ENCODE measurements around the gene SHANK2.

Gene SHANK2

DNA sequence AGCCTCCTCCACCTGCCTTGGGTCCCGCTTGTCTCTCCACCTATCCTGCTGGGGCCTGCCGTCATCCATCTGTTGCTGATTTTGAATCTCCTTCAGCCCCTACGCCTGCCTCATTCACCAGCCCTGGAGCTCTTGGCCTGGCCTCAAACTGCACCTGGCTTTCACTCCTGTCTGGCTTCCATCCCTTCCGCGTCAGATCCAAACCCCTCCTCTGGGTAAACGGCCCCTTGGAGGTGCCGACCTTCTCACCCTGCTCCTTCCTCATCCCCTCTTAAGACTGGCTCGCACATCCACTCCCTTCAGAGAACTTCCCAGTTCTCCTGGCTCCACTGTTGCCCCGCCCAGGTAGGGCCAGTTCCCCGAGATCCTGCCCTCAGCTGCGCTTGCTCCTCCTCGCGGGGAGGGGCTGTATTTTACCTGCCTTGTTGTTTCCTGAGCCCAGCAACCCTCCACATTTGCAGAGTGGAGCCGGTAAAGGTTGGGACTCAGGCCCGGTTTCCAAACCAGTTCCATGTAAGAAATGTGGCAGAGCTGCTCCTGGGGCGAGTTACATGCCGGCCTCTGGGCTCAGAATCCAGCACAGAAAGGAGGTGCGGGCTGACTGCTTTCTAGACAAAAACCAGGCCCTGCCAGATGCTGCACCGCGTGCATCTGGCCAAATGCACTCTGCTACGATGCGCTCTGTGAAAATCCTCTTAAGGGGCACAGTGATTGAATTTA lies 13.9 kb upstream of the SHANK2 start:
- H3K27me3 ChIP-seq (ENCODE audit: control insufficient read depth, insufficient read depth, low read length), result no peaks in the 10 kb centered on the region
- H3K4me3 ChIP-seq (ENCODE audit: low read length), result no peak overlapping the region
- H3K4me2 ChIP-seq (ENCODE audit: low read length), result no peak overlapping the region
- no peaks in the 10 kb centered on the region for H3K36me3 ChIP-seq (ENCODE audit: insufficient read depth, low read length)
- no peak overlapping the region for H3K9ac ChIP-seq (ENCODE audit: low read depth, low read length)
- H3K9me3 ChIP-seq (replicated peaks; ENCODE audit: low read length), result no peaks in the 10 kb centered on the region
- peaks cover 16% of the 10 kb centered on the region for H3K4me1 ChIP-seq (ENCODE audit: control insufficient read depth, insufficient read depth, low read length)

DNA sequence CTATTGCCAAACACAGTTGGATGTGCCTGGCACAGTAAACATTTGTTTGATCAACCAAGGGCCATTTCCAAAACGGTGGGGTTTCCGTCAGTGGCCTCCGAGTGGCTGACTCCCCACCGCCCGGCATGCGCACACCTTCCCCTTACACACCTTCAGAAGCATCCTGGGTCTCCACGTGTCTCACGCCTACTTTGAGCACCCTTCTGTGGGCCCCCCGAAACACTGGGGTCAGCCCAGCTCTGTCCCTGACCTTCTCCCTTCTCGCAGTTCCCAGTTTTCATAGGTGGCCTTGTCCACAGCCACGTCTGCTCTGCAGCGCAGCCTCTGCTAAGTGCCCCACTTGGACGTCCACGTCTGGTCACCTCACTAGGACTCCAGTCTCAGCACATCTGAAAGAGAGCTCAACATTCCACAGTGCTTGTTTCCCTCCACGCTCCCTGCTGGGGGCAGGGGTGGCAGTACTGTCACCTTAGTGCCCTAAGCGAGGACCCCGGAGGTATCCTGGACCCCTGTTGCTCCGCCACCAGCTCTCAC lies 13.2 kb upstream of the SHANK2 start:
- H3K9ac ChIP-seq (ENCODE audit: low read depth, low read length), result no peak overlapping the region
- no peak overlapping the region for H3K4me2 ChIP-seq (ENCODE audit: low read length)
- H3K4me3 ChIP-seq (ENCODE audit: low read length), result no peak overlapping the region
- H3K36me3 ChIP-seq (ENCODE audit: insufficient read depth, low read length), result no peaks in the 10 kb centered on the region
- H3K4me1 ChIP-seq (ENCODE audit: control insufficient read depth, insufficient read depth, low read length), result peaks cover 16% of the 10 kb centered on the region
- no peaks in the 10 kb centered on the region for H3K27me3 ChIP-seq (ENCODE audit: control insufficient read depth, insufficient read depth, low read length)
- H3K9me3 ChIP-seq (replicated peaks; ENCODE audit: low read length), result no peaks in the 10 kb centered on the region

DNA sequence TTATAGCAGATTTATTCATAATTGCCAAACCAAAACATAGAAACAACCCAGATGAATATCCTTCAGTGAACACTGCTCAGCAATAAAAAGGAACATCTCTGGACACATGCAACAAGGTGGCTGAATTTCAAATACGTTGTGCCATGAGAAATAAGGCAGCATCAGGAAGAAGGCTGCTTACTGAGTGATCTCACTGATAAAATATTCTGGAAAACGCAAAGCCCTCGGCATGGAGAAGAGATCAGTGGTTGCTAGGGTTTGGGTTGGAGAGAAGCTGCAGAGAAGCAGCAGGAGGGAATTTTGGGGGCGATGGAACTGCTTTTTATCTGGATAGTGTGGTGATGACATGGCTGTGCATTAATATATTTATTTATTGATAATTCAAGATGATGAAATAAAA lies 11.0 kb upstream of the SHANK2 start:
- Histone ChIP-seq H3K4me2 (ENCODE audit: low read length) (no peak overlapping the region), H3K9me3 (replicated peaks; ENCODE audit: low read length) (no peaks in the 10 kb centered on the region), H3K4me3 (ENCODE audit: low read length) (no peak overlapping the region), H3K4me1 (ENCODE audit: control insufficient read depth, insufficient read depth, low read length) (no peaks in the 10 kb centered on the region), H3K27me3 (ENCODE audit: control insufficient read depth, insufficient read depth, low read length) (no peaks in the 10 kb centered on the region), H3K9ac (ENCODE audit: low read depth, low read length) (no peak overlapping the region), H3K36me3 (ENCODE audit: insufficient read depth, low read length) (no peaks in the 10 kb centered on the region)

DNA sequence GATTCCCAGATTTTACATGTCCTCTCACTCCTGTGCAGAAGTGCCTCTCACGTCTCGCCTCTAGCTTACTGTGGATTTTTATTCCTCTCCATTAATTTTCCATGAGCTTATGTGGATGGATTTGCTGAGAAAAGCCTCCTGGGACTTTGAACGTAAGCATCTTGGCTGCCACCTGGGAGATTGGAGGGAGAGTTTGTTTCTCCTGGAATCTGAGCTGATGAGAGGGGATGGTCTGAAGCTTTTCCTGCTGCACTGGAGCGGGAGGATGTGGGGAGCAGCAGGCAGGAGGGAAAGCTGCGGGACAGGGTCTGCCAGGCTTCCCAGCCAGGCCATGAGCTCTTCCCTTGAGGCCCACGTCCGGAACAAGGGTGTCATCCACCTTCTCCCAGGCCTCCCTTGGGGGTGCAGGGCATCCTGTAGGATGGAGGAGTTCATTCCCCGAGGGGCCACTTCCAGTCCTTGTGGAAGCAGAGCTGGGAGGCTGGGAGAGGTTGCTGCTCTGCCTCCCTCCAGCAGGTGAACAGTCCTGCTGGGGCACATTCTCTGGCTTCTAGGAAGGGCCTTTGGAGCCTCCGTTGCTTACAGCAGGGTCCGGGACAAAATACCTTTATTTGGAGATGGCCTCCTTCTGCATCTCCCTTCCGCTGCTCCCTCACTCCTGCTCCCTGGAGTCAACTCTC lies 3.6 kb upstream of the SHANK2 start:
- Histone ChIP-seq H3K4me3 (ENCODE audit: low read length) (no peak overlapping the region), H3K36me3 (ENCODE audit: insufficient read depth, low read length) (no peaks in the 10 kb centered on the region), H3K9me3 (replicated peaks; ENCODE audit: low read length) (no peaks in the 10 kb centered on the region), H3K9ac (ENCODE audit: low read depth, low read length) (no peak overlapping the region), H3K27me3 (ENCODE audit: control insufficient read depth, insufficient read depth, low read length) (peaks cover 13% of the 10 kb centered on the region), H3K4me2 (ENCODE audit: low read length) (no peak overlapping the region), H3K4me1 (ENCODE audit: control insufficient read depth, insufficient read depth, low read length) (peaks cover 16% of the 10 kb centered on the region)

DNA sequence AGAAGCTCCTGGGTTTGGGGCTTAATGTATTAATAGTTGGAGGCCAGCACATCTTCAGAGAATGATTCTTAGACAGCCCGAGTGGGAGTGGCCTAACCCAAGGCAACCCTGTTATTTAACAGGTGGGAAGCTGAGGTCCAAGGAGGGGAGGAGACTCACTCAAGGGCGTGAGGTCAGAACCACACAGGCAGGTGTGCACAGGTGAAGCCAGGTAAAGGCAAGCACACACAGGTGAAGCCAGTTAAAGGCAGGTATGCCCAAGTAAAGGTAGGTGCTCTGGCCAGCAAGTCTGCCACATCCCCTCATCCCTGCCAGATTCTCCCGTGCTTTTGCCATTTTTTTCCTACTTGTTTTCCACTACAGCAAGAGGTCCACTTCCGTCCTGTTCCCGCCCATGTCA lies 2.9 kb upstream of the SHANK2 start:
- Histone ChIP-seq H3K9me3 (replicated peaks; ENCODE audit: low read length) (no peaks in the 10 kb centered on the region), H3K27me3 (ENCODE audit: control insufficient read depth, insufficient read depth, low read length) (peaks cover 13% of the 10 kb centered on the region), H3K4me1 (ENCODE audit: control insufficient read depth, insufficient read depth, low read length) (peaks cover 22% of the 10 kb centered on the region), H3K4me2 (ENCODE audit: low read length) (no peak overlapping the region), H3K9ac (ENCODE audit: low read depth, low read length) (no peak overlapping the region), H3K4me3 (ENCODE audit: low read length) (no peak overlapping the region), H3K36me3 (ENCODE audit: insufficient read depth, low read length) (no peaks in the 10 kb centered on the region)

DNA sequence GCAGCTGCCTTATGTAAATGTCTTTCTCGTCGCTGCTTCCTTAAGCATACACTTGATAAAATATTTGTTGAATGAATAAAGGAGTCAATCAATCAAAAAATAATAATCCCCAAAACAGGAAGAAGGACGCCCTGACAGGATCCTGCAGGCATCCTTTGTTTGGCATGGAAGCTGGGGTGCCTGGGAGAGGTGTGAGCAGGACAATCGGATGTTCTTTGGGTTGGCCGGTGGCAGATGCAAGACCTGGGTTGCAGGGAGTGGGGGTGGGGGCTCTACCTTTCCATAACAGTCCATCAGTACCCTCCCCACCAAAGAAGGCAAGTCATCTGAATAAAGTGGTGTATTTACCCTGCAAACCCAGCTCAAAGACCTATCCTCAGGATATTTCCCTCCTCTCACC lies 1.4 kb upstream of the SHANK2 start:
- peaks cover 22% of the 10 kb centered on the region for H3K4me1 ChIP-seq (ENCODE audit: control insufficient read depth, insufficient read depth, low read length)
- H3K4me2 ChIP-seq (ENCODE audit: low read length), result no peak overlapping the region
- H3K36me3 ChIP-seq (ENCODE audit: insufficient read depth, low read length), result no peaks in the 10 kb centered on the region
- H3K9me3 ChIP-seq (replicated peaks; ENCODE audit: low read length), result no peaks in the 10 kb centered on the region
- H3K4me3 ChIP-seq (ENCODE audit: low read length), result no peak overlapping the region
- no peak overlapping the region for H3K9ac ChIP-seq (ENCODE audit: low read depth, low read length)
- peaks cover 13% of the 10 kb centered on the region for H3K27me3 ChIP-seq (ENCODE audit: control insufficient read depth, insufficient read depth, low read length)

DNA sequence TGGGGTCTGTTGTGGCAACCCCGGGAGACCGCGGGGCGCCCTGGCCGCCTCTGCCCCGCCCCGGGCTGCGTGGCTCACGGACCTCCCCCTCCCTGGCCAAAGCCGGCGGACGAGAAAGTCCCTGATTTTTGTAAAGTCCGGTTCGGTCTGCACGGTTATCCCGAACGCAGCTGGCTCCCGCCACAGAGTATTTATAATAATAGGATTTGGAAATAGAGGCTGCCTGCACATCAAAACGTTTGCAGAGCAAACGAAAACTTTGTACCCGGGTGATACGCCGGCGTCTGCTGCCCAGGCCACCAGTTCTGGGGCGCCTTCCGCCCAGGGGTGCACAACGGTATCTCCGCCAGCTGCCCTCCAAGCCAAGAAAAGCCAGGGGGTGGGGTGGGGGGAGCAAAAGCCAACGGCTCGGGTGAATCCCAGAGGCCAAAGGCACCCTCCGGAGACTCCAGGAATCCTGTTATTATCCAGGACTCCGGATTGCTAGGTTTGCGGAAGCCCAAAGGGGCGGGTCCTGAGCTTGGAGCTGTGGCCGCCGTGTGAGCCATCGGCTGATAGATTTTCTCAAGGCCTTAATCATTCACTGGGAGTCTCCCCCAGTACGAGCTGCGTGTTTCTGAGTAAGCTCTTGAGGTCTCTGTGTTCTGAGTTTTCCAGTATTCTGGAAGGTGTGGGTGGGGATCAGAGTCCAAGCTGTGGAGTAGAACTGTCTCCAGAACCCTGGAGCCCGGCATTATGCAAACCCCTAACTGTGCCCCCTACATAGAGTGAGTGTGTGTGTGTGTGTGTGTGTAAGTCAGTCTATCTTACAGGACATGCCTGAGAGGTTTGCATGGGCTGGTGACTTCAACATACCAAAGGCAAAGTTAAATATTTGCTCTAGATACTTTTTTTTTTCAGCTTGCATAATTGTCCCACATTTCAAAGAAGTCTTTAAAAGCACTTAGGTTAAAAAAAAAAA lies 673 bp upstream of the SHANK2 start:
- Histone ChIP-seq H3K9ac (ENCODE audit: low read depth, low read length) (peak overlapping the region; percentile 58), H3K27me3 (ENCODE audit: control insufficient read depth, insufficient read depth, low read length) (peaks cover 16% of the 10 kb centered on the region), H3K4me3 (ENCODE audit: low read length) (peak overlapping the region; percentile 90), H3K4me1 (ENCODE audit: control insufficient read depth, insufficient read depth, low read length) (peaks cover 23% of the 10 kb centered on the region), H3K36me3 (ENCODE audit: insufficient read depth, low read length) (no peaks in the 10 kb centered on the region), H3K9me3 (replicated peaks; ENCODE audit: low read length) (no peaks in the 10 kb centered on the region), H3K4me2 (ENCODE audit: low read length) (peak overlapping the region; percentile 91)

DNA sequence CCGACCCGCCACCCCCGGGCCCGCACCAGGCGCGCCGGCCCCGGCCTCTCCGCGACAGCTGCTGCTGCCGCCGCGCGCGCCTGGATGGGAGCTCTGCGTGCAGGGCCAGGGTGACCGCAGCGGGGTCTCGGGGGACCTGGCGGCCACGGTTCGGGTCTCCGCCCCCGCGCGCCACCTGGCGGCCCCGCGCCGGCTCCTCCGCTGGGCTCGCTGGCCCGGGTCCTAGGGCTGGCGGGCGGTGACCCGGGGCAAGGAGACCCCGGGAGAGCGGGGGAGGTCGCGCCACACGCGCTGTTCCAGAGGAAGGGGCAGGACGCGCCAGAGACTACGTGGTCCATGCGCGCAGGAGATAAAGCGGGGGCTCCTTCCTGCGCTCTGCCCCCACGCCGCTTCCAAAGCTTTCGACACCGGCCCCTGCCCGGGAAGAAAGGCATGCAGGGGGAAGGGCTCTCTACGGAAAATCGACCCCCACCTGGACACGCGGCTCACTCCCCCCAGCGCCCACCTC lies 562 bp downstream of the SHANK2 start:
- Histone ChIP-seq H3K4me3 (ENCODE audit: low read length) (peak overlapping the region; percentile 90), H3K9me3 (replicated peaks; ENCODE audit: low read length) (no peaks in the 10 kb centered on the region), H3K36me3 (ENCODE audit: insufficient read depth, low read length) (no peaks in the 10 kb centered on the region), H3K27me3 (ENCODE audit: control insufficient read depth, insufficient read depth, low read length) (peaks cover 21% of the 10 kb centered on the region), H3K9ac (ENCODE audit: low read depth, low read length) (peak overlapping the region; percentile 69), H3K4me1 (ENCODE audit: control insufficient read depth, insufficient read depth, low read length) (peaks cover 25% of the 10 kb centered on the region), H3K4me2 (ENCODE audit: low read length) (peak overlapping the region; percentile 91)

DNA sequence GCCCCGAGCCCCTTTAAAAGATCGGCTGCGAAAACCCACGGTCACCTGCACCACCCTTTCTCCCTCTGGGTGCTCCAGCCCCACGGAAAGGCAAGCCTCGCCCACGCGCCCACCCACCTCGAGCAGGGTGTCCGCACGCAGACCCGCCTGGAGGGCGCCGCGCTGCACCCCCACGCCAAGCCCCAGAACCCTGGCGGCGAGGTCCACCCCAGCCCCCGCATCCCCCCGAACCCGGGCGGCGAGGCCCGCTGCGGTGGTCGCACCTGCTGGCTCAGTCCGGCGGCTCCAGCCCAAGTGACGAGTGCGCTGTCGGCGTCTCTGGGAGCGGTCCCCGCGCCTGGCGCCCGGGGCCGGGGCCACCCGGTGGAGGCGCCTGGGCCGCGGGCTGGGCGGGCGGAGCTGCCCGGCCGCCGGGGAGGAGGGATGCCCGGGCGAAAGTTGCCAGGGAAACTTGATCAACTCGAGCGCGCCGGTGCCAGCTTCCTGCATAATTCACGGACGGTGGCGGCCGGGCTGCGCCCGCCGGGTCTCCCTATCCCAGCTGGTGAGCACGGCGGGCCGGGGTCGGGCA lies 1.1 kb downstream of the SHANK2 start:
- Histone ChIP-seq H3K27me3 (ENCODE audit: control insufficient read depth, insufficient read depth, low read length) (peaks cover 21% of the 10 kb centered on the region), H3K9me3 (replicated peaks; ENCODE audit: low read length) (no peaks in the 10 kb centered on the region), H3K4me2 (ENCODE audit: low read length) (peak overlapping the region; percentile 91), H3K9ac (ENCODE audit: low read depth, low read length) (peak overlapping the region; percentile 69), H3K36me3 (ENCODE audit: insufficient read depth, low read length) (no peaks in the 10 kb centered on the region), H3K4me1 (ENCODE audit: control insufficient read depth, insufficient read depth, low read length) (peaks cover 25% of the 10 kb centered on the region), H3K4me3 (ENCODE audit: low read length) (peak overlapping the region; percentile 90)

DNA sequence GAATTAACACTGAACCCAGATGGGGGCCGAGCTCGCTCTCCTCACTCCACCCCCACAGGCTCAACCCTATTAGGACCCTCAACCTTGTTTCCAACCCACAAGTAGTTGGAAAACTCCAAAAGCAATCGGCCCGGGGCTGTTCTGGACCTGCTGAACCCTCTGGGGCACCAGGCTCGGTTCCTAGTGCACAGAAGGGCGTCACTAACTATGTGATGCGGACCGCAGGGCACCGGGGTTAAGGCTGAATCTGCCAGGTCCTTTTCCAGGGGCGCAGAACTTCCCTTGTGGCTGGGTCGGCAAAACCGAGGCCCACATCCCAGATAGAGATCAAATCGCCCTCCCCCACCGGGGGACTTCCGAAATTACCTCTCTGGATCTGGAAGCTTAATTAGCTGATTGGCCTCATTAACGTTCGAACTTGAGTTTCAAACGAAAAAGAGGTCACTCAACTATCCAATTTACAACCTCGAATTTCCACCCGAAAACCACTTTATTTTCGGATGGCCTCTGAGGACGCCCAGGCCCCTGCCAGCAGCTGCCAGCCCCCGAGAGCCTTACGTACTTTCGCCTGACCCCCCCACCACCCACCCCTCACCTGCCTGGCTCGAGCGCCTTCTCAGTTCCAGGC lies 1.7 kb downstream of the SHANK2 start:
- Histone ChIP-seq H3K9me3 (replicated peaks; ENCODE audit: low read length) (no peaks in the 10 kb centered on the region), H3K4me1 (ENCODE audit: control insufficient read depth, insufficient read depth, low read length) (peaks cover 25% of the 10 kb centered on the region), H3K27me3 (ENCODE audit: control insufficient read depth, insufficient read depth, low read length) (peaks cover 15% of the 10 kb centered on the region), H3K36me3 (ENCODE audit: insufficient read depth, low read length) (no peaks in the 10 kb centered on the region), H3K9ac (ENCODE audit: low read depth, low read length) (peak overlapping the region; percentile 69), H3K4me3 (ENCODE audit: low read length) (peak overlapping the region; percentile 90), H3K4me2 (ENCODE audit: low read length) (peak overlapping the region; percentile 91)
